Right atrium auricular region (tissue), 2 donors: Measurements from ENCODE around the gene GNB2. TPM values are rescaled to one million over a fixed set of nuclear protein-coding genes. Genes with fewer than 3 reads are reported as not detected.
"Not testable (repeated sequence)": the region's sequence is repeated elsewhere in the genome, so short reads cannot be mapped to it uniquely, and the experiment has no call there.

Source experiments
- DNase-seq: peaks from one replicate; pipeline ENCODE4 v3.0.0-alpha.2; 2019; ENCODE audit warnings: low spot score
- H3K27ac ChIP-seq, 2 donors: fragments of 200-600 bp; sonication (generic); 1 replicate in 1 of 2; 2 replicates in 1 of 2; pipeline ENCODE4 v1.5.1; 2016 to 2019
- H3K27me3 ChIP-seq, 2 donors: fragments of 200-600 bp; sonication (generic); one replicate each; pipeline versions ENCODE4 v1.5.1 to v1.6.0; 2017 to 2019
- H3K36me3 ChIP-seq: fragments of 200-600 bp; sonication (generic); one replicate; pipeline ENCODE4 v1.5.1; 2016
- H3K4me1 ChIP-seq, 2 donors: fragments of 200-600 bp; sonication (generic); one replicate each; pipeline versions ENCODE4 v1.5.1 to v1.6.0; 2017 to 2019
- H3K4me3 ChIP-seq, 2 donors: fragments of 200-600 bp; sonication (generic); 1 replicate in 1 of 2; 2 replicates in 1 of 2; pipeline ENCODE4 v1.5.1; 2017 to 2019; ENCODE audit warnings: mild to moderate bottlenecking in 1 of 2, moderate library complexity in 1 of 2
- H3K9me3 ChIP-seq, 2 donors: fragments of 200-600 bp; sonication (generic); one replicate each; pipeline ENCODE4 v1.5.1; 2019
- total RNA-seq, 2 donors: library from RNA; depleted of rRNA; stranded (reverse); fragments of >200 nt; gene quantifications; one replicate each; pipeline ENCODE4 v1.1.0, GENCODE V29; 2016
- TF ChIP-seq, protein P1 (sequence below), 2 donors: fragments of 200-600 bp; sonication (generic); IDR thresholded peaks; one replicate each; pipeline ENCODE4 v1.5.1; 2019; ENCODE audit warnings: antibody characterized with exemption in 2 of 2

GNB2 gene
- total RNA-seq, 2 donors from 2014 or later: 96.2 to 169 TPM

DNA sequence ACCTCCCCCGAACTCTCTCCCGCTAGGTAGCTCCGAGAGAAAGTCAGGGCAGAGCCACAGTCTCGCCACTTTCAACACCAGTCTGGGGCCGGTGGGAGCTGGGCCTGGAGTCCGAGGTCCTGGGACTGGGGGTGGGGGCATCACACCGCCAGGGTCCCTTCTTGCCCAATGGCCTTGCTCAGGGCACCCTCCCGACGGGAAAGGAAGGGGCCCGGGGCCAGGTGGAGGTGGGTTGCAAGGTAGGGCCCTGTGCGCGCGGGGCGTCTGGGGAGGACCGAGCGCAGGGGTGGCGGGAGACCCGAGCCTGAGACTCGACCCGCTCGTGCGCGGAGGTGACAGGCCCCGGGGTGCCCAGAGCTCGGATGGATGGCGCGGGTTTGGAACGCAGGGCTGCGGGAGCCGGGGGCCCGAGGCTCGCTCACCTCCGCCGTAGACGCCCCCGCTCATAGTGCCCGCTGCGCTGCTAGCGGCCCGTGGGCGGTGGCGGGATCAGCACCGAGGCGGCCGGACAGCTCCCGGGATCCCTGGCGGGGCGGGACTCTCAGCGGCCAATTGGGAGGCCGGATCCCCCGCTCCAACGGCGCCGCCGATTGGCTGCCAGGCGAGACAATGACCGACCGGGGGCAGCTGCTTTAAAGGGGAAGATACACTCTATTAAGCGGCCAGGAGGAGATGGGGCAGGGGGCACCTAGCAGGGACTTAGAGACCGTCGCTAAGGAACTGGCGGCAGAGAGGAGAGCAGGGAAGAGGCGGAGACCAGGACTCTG is 17.4 kb upstream of the GNB2 start, which contains the start of gene ACTL6B:
Gene ACTL6B (minus strand): TSS at position 541 of the 767 bp plus-strand sequence. CDS start 94 bp downstream, at position 447.
- no peak within 1 kb of the TSS for H3K27ac ChIP-seq
- TF ChIP-seq, protein P1, sequence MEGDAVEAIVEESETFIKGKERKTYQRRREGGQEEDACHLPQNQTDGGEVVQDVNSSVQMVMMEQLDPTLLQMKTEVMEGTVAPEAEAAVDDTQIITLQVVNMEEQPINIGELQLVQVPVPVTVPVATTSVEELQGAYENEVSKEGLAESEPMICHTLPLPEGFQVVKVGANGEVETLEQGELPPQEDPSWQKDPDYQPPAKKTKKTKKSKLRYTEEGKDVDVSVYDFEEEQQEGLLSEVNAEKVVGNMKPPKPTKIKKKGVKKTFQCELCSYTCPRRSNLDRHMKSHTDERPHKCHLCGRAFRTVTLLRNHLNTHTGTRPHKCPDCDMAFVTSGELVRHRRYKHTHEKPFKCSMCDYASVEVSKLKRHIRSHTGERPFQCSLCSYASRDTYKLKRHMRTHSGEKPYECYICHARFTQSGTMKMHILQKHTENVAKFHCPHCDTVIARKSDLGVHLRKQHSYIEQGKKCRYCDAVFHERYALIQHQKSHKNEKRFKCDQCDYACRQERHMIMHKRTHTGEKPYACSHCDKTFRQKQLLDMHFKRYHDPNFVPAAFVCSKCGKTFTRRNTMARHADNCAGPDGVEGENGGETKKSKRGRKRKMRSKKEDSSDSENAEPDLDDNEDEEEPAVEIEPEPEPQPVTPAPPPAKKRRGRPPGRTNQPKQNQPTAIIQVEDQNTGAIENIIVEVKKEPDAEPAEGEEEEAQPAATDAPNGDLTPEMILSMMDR (IDR thresholded peaks at IDR 0.05): no peak
- H3K4me1 ChIP-seq: peaks cover 0 to 7% of the 10 kb centered on the region in 2 donors
- DNase-seq: no peak
- H3K9me3 ChIP-seq: no peaks in the 10 kb centered on the region
- no peak within 1 kb of the TSS for H3K4me3 ChIP-seq
- no peaks in the 10 kb centered on the region for H3K36me3 ChIP-seq
- H3K27me3 ChIP-seq: peaks cover 11 to 22% of the 10 kb centered on the region in 2 donors

DNA sequence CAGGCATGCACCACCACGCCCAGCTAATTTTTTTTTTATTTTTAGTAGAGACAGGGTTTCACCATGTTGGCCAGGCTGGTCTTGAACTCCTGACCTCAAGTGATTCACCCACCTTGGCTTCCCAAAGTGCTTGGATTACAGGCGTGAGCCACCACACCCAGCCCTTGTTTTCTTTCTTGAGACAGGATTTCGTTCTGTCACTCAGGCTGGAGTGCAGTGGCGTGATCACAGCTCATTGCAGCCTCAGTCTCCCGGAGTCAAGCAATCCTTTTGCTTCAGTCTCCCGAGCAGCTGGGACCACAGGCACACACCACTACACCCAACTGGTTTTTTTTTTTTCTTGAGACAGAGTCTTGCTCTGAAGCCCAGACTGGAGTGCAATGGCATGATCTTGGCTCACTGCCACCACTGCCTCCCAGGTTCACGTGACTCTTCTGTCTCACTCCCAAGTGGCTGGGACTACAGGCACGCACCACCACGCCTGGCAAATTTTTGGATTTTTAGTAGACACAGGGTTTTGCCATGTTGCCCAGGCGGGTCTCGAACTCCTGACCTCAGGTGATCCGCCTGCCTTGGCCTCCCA is 11.3 kb upstream of the GNB2 start:
- H3K27me3 ChIP-seq, DNase-seq, H3K9me3 ChIP-seq, H3K4me1 ChIP-seq, H3K36me3 ChIP-seq, H3K27ac ChIP-seq, H3K4me3 ChIP-seq: not testable (repeated sequence)

DNA sequence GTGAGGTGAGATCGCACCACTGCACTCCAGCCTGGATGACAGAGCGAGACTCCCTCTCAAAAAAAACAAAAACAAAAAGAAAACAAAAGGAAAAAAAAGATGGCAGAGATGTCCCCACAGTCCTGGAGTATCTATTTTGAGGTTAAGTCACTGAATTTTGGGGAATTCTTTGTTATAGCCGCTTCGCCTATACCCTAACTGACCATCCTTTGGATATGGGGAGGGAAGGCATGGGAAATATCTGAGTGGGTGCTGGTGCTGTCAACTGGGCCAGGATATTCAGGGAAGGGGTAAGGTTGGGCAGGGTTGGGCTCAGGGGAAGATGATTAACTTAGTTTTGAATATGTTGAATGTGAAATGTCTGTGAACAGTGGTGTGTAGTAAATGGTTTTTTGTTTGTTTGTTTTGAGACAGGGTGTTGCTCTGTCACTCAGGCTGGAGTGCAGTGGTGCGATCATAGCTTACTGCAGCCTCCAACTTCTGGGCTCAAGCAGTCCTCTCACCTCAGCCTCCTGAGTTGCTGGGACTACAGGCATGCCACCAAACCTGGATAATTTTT is 8.3 kb upstream of the GNB2 start:
- DNase-seq: no peak
- H3K36me3 ChIP-seq: no peaks in the 10 kb centered on the region
- TF ChIP-seq, protein P1 (IDR thresholded peaks at IDR 0.05): no peak
- no peaks in the 10 kb centered on the region for H3K4me1 ChIP-seq
- no peaks in the 10 kb centered on the region for H3K9me3 ChIP-seq
- H3K4me3 ChIP-seq: no peak overlapping the region
- no peak overlapping the region for H3K27ac ChIP-seq
- no peaks in the 10 kb centered on the region for H3K27me3 ChIP-seq

DNA sequence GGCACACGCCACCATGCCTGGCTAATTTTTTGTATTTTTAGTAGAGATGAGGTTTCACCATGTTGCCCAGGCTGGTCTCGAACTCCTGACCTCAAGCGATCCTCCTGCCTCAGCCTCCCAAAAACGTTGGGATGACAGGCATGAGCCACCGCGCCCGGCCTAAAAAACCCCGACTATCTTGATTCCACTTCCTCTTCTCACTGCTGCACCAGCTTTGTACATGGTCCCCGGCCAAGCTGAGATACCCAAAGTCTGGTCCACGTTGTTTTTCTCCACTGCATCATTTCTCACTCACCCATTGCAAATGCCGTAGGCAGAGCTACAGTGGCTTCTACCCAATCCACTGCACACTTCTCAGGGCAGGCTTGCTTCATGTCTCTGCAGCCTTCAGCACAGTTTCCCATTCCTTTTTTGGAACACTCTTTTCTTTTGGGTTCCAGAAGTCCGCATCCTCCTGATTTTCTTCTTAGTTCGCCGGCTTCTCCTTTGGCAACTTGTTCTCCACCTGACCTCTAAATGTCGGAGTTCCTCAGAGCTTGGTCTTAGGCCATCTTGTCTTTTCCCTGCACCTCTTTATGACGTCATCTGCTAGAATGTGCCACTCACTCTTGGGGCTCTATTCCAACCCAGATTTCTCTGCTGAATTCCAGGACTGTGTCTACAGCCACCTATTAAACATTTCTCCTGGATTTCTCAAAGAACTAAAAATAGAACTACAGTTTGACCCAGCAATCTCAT is 6.0 kb upstream of the GNB2 start:
- no peak overlapping the region for H3K27ac ChIP-seq

DNA sequence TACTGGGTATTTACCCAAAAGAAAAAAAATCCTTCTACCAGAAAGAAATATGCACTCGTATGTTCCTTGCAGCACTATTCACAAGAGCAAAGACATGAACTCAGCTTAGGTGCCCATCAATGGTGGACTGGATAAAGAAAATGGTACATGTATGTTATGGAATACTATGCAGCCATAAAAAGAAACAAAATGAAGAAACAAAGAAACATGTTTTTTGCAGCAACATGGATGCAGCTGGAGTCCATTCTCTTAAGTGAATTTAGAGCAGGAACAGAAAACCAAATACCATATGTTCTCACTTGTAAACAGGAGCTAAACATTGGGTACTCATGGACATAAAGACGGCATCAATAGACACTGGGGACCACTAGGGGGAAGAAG is 5.5 kb upstream of the GNB2 start:
- no peaks in the 10 kb centered on the region for H3K9me3 ChIP-seq
- DNase-seq: no peak
- TF ChIP-seq, protein P1 (IDR thresholded peaks at IDR 0.05): no peak
- H3K36me3 ChIP-seq: no peaks in the 10 kb centered on the region
- no peak overlapping the region for H3K27ac ChIP-seq
- H3K4me1 ChIP-seq: peaks cover 0 to 3% of the 10 kb centered on the region in 2 donors
- H3K4me3 ChIP-seq: no peak overlapping the region
- no peaks in the 10 kb centered on the region for H3K27me3 ChIP-seq

More for the DNA sequence above, 6.0 kb upstream of the GNB2 start:
- TF ChIP-seq, protein P1 (IDR thresholded peaks at IDR 0.05): no peak
- Histone ChIP-seq H3K36me3 (no peaks in the 10 kb centered on the region), H3K9me3 (no peaks in the 10 kb centered on the region), H3K4me3 (no peak overlapping the region), H3K27me3 (no peaks in the 10 kb centered on the region), H3K4me1 (no peaks in the 10 kb centered on the region)
- DNase-seq: no peak

DNA sequence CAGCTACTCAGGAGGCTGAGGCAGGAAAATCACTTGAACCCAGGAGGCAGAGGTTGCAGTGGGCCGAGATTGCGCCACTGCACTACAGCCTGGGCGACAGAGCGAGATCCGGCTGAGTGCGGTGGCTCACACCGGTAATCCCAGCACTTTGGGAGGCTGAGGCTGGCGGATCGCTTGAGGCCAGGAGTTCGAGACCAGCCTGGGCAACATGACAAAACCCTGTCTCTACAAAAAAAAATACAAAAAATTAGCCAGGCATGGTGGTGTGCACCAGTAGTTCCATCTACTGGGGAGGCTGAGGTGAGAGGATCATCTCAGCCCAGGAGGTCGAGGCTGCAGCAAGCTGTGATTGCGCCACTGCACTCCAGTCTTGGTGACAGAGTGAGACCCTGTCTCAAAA is 4.4 kb upstream of the GNB2 start:
- H3K27me3 ChIP-seq, H3K27ac ChIP-seq, H3K36me3 ChIP-seq, H3K4me1 ChIP-seq, DNase-seq, H3K4me3 ChIP-seq, H3K9me3 ChIP-seq: not testable (repeated sequence)
